Lung (tissue), 12 donors: ENCODE measurements around the gene FAM47E. TPM values are rescaled to one million over a fixed set of nuclear protein-coding genes. Genes with fewer than 3 reads are reported as not detected.
"Not testable (repeated sequence)": the region's sequence is repeated elsewhere in the genome, so short reads cannot be mapped to it uniquely, and the experiment has no call there.

Experiments
- ATAC-seq: fragments of 200-7000 bp; cut with Tn5 transposase; one replicate; pipeline ENCODE4 v1.9.1; 2020; ENCODE audit warnings: moderate number of reproducible peaks; ENCODE audit not compliant: insufficient read depth, low FRiP score
- DNase-seq, 3 donors: peaks; one replicate each; pipeline ENCODE4 v3.0.0-alpha.2; 2013 to 2017
- H3K27ac ChIP-seq, 2 donors: one replicate each; pipeline ENCODE4 v1.5.1; 2013; ENCODE audit warnings: mild to moderate bottlenecking in 2 of 2, moderate library complexity in 2 of 2, control low read depth in 1 of 2, inconsistent platforms in 1 of 2, low read depth in 1 of 2, low read length in 1 of 2
- H3K27me3 ChIP-seq, 3 donors: one replicate each; pipeline ENCODE4 v1.5.1; 2013; ENCODE audit warnings: low read length in 2 of 3; ENCODE audit not compliant: control insufficient read depth in 3 of 3, insufficient read depth in 3 of 3
- H3K36me3 ChIP-seq, 4 donors: one replicate each; pipeline ENCODE4 v1.5.1; 2013; ENCODE audit warnings: low read length in 4 of 4, mild to moderate bottlenecking in 1 of 4, moderate library complexity in 1 of 4; ENCODE audit not compliant: control insufficient read depth in 4 of 4, insufficient read depth in 4 of 4
- H3K4me1 ChIP-seq, 5 donors: one replicate each; pipeline ENCODE4 v1.5.1; 2013; ENCODE audit warnings: low read length in 5 of 5, mild to moderate bottlenecking in 2 of 5, moderate library complexity in 1 of 5; ENCODE audit not compliant: control insufficient read depth in 5 of 5, insufficient read depth in 5 of 5
- H3K4me3 ChIP-seq: one replicate; pipeline ENCODE4 v1.5.1; 2013; ENCODE audit warnings: mild to moderate bottlenecking, control low read depth, moderate library complexity
- H3K9ac ChIP-seq, 2 donors: one replicate each; pipeline ENCODE4 v1.5.1; 2013; ENCODE audit warnings: low read length in 2 of 2, control low read depth in 1 of 2; ENCODE audit not compliant: insufficient read depth in 1 of 2
- H3K9me3 ChIP-seq, 4 donors: one replicate each; pipeline ENCODE4 v1.5.1; 2013; ENCODE audit warnings: low read length in 3 of 4, mild to moderate bottlenecking in 1 of 4, moderate library complexity in 1 of 4; ENCODE audit not compliant: control insufficient read depth in 4 of 4, insufficient read depth in 3 of 4
- WGBS, 2 donors: extraction: QIAGEN DNeasy Blood & Tissue Kit; methylation state at CpG; one replicate each; pipeline ENCODE4 v1.1.7; 2013; 5-methylcytosine and 5-hydroxymethylcytosine counted together
- polyA plus RNA-seq, 2 donors: library from polyadenylated mRNA; stranded (reverse); fragments of 200-250 nt; gene quantifications; one replicate each; pipeline ENCODE4 v1.2.1, GENCODE V29; 2013
- total RNA-seq, 2 donors: library from RNA; depleted of rRNA in 1 of 2; stranded (reverse); fragments of >200 nt in 1 of 2; gene quantifications; one replicate each; pipeline ENCODE4 v1.2.1, GENCODE V29; 2014 to 2021
- TF ChIP-seq, protein P1 (sequence below): IDR thresholded peaks from 2 replicates; pipeline ENCODE4 v1.5.1; 2012; ENCODE audit warnings: mild to moderate bottlenecking; ENCODE audit errors: control extremely low read depth, extremely low read depth
- donor health status: control.
- donor health status: control.
- donor health status: Bipolar disorder and iron deficiency.
- donor health status: healthy.
- donor health status: DM: yes; HTN: yes; CAD: no.

FAM47E gene
- total and polyA plus RNA-seq, 4 donors, result 4.4 to 10.7 (median 7.0) TPM

DNA sequence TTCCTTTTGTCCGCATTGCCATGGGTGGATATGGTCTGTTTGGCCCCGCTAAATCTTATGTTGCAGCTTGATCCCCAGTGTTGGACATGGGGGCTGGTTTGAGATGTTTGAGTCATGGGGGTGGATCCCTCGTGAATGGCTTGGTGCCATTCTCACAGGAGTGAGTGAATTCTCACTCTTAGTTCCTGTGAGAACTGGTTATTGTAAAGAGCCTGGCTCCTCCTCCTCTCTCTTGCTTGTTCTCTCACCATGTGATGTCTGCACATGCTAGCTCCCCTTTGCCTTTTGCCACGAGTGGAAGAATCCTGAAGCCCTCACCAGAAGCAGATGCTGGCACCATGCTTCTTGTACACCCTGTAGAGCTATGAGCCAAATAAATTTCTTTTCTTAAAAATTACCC, 32.4 kb downstream of the FAM47E start:
- 86 to 90% methylated on average over 4 of the region's 4 CpGs for WGBS, 2 donors
- Histone ChIP-seq H3K4me3 (no peak overlapping the region), H3K9ac (no peak overlapping the region), H3K4me1 (no peaks in the 10 kb centered on the region), H3K27me3 (no peaks in the 10 kb centered on the region), H3K9me3 (peaks cover 0 to 2% (median 0%) of the 10 kb centered on the region in 4 donors), H3K27ac (no peak overlapping the region), H3K36me3 (no peaks in the 10 kb centered on the region)
- TF ChIP-seq, protein P1, sequence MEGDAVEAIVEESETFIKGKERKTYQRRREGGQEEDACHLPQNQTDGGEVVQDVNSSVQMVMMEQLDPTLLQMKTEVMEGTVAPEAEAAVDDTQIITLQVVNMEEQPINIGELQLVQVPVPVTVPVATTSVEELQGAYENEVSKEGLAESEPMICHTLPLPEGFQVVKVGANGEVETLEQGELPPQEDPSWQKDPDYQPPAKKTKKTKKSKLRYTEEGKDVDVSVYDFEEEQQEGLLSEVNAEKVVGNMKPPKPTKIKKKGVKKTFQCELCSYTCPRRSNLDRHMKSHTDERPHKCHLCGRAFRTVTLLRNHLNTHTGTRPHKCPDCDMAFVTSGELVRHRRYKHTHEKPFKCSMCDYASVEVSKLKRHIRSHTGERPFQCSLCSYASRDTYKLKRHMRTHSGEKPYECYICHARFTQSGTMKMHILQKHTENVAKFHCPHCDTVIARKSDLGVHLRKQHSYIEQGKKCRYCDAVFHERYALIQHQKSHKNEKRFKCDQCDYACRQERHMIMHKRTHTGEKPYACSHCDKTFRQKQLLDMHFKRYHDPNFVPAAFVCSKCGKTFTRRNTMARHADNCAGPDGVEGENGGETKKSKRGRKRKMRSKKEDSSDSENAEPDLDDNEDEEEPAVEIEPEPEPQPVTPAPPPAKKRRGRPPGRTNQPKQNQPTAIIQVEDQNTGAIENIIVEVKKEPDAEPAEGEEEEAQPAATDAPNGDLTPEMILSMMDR, result no peak
- DNase-seq (no peak), ATAC-seq (no peak)

GRCh38 chr4:76287811-76288210, 36.3 kb downstream of the FAM47E start:
- not testable (repeated sequence) for DNase-seq, H3K9me3 ChIP-seq, H3K9ac ChIP-seq, ATAC-seq, H3K27me3 ChIP-seq, H3K4me3 ChIP-seq, H3K27ac ChIP-seq, H3K4me1 ChIP-seq, H3K36me3 ChIP-seq
- WGBS, 2 donors, result 86 to 95% methylated on average over 3 of the region's 3 CpGs

- H3K4me3 ChIP-seq, result no peak overlapping the region
- 63 to 69% methylated on average over 3 of the region's 3 CpGs for WGBS, 2 donors
- no peaks in the 10 kb centered on the region for H3K36me3 ChIP-seq
- DNase-seq, result no peak
- TF ChIP-seq, protein P1, result no peak
- H3K9ac ChIP-seq, result no peak overlapping the region
- H3K27ac ChIP-seq, result peak overlapping the region in 1 of 2 donors; percentile 68
- no peaks in the 10 kb centered on the region for H3K27me3 ChIP-seq
- H3K9me3 ChIP-seq, result peaks cover 0 to 2% (median 0%) of the 10 kb centered on the region in 4 donors
- peaks cover 0 to 4% (median 1%) of the 10 kb centered on the region in 5 donors for H3K4me1 ChIP-seq
- ATAC-seq, result no peak
Observed at GRCh38 chr4:76292730-76293129, 41.2 kb downstream of the FAM47E start.

DNA sequence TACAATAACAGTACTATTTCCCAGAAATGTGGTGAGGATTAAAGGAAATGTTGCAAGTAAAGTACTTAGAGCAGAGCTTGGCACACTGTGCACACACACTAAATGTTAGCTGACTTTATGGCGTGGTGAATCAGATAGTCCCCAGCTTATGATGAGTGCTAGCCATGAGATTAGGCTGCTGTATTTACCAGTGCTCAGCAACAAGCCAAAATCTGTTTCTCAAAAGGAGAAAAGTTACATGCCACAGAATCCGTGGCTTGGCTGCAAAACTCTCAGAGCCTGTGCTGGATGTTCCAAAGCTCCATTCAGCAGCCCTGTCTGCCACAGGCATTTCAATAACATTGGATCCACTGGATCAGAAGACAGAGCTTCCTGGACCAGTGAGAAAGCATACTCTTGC, 42.3 kb downstream of the FAM47E start:
- ATAC-seq, result peak; percentile 75

More for the DNA sequence above, 42.3 kb downstream of the FAM47E start:
- H3K27ac ChIP-seq, result no peak overlapping the region
- H3K9ac ChIP-seq, result no peak overlapping the region
- TF ChIP-seq, protein P1, result no peak
- no peaks in the 10 kb centered on the region for H3K27me3 ChIP-seq
- peak; percentile 22 to 84 (median 67) for DNase-seq
- H3K4me1 ChIP-seq, result peaks cover 0 to 4% (median 1%) of the 10 kb centered on the region in 5 donors
- no peak overlapping the region for H3K4me3 ChIP-seq
- WGBS, 2 donors, result 50% methylated on average over 2 of the region's 2 CpGs
- H3K9me3 ChIP-seq, result peaks cover 0 to 5% (median 1%) of the 10 kb centered on the region in 4 donors
- H3K36me3 ChIP-seq, result no peaks in the 10 kb centered on the region
